Measurements from ENCODE around the gene TUNAR.

- no peak for TF ChIP-seq POLR2A (IDR thresholded peaks at IDR 0.05)
- TF ChIP-seq, protein P1, sequence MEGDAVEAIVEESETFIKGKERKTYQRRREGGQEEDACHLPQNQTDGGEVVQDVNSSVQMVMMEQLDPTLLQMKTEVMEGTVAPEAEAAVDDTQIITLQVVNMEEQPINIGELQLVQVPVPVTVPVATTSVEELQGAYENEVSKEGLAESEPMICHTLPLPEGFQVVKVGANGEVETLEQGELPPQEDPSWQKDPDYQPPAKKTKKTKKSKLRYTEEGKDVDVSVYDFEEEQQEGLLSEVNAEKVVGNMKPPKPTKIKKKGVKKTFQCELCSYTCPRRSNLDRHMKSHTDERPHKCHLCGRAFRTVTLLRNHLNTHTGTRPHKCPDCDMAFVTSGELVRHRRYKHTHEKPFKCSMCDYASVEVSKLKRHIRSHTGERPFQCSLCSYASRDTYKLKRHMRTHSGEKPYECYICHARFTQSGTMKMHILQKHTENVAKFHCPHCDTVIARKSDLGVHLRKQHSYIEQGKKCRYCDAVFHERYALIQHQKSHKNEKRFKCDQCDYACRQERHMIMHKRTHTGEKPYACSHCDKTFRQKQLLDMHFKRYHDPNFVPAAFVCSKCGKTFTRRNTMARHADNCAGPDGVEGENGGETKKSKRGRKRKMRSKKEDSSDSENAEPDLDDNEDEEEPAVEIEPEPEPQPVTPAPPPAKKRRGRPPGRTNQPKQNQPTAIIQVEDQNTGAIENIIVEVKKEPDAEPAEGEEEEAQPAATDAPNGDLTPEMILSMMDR (IDR thresholded peaks at IDR 0.05): no peak
Observed at GRCh38 chr14:95872777-95873176, 3.9 kb upstream of the TUNAR start.
